ENCODE data around the gene TOGARAM2.

TOGARAM2 gene

GRCh38 chr2:29039718-29040480 lies 58.8 kb downstream of the TOGARAM2 start:
- no peak for DNase-seq (ENCODE audit: low read depth)
- no peak overlapping the region for H3K4me3 ChIP-seq (ENCODE audit: low read depth, low read length)
- TF ChIP-seq CTCF (IDR thresholded peaks at IDR 0.05; ENCODE audit: control insufficient read depth, extremely low read depth, insufficient read depth), result no peak

GRCh38 chr2:29040552-29040951 lies 59.5 kb downstream of the TOGARAM2 start:
- TF ChIP-seq CTCF (IDR thresholded peaks at IDR 0.05; ENCODE audit: control insufficient read depth, extremely low read depth, insufficient read depth), result no peak
- no peak overlapping the region for H3K4me3 ChIP-seq (ENCODE audit: low read depth, low read length)
- DNase-seq (ENCODE audit: low read depth), result no peak

- no peak for TF ChIP-seq CTCF (IDR thresholded peaks at IDR 0.05; ENCODE audit: control insufficient read depth, extremely low read depth, insufficient read depth)
- DNase-seq (ENCODE audit: low read depth), result no peak
Observed at GRCh38 chr2:29041161-29041660, 60.1 kb downstream of the TOGARAM2 start.

GRCh38 chr2:29042561-29043075 lies 61.5 kb downstream of the TOGARAM2 start:
- TF ChIP-seq CTCF (IDR thresholded peaks at IDR 0.05; ENCODE audit: control insufficient read depth, extremely low read depth, insufficient read depth), result no peak
- no peak for DNase-seq (ENCODE audit: low read depth)
- H3K4me3 ChIP-seq (ENCODE audit: low read depth, low read length), result no peak overlapping the region

More at GRCh38 chr2:29041161-29041660, 60.1 kb downstream of the TOGARAM2 start:
- no peak overlapping the region for H3K4me3 ChIP-seq (ENCODE audit: low read depth, low read length)

- no peak for TF ChIP-seq CTCF (IDR thresholded peaks at IDR 0.05; ENCODE audit: control insufficient read depth, extremely low read depth, insufficient read depth)
- no peak overlapping the region for H3K4me3 ChIP-seq (ENCODE audit: low read depth, low read length)
- no peak for DNase-seq (ENCODE audit: low read depth)
Observed at GRCh38 chr2:29044459-29044858, 63.4 kb downstream of the TOGARAM2 start.

- DNase-seq (ENCODE audit: low read depth), result no peak
- no peak overlapping the region for H3K4me3 ChIP-seq (ENCODE audit: low read depth, low read length)
- TF ChIP-seq CTCF (IDR thresholded peaks at IDR 0.05; ENCODE audit: control insufficient read depth, extremely low read depth, insufficient read depth), result no peak
Observed at GRCh38 chr2:29046321-29046720, 65.2 kb downstream of the TOGARAM2 start.
